ENCODE results near the gene CEPT1. TPM values are rescaled to one million over a fixed set of nuclear protein-coding genes. Genes with fewer than 3 reads are reported as not detected.

The CEPT1 gene
- total and polyA plus RNA-seq, 2 of the 4 experiments (the other 2 are of a cell fraction), result 13.3 to 27.4 TPM

DNA sequence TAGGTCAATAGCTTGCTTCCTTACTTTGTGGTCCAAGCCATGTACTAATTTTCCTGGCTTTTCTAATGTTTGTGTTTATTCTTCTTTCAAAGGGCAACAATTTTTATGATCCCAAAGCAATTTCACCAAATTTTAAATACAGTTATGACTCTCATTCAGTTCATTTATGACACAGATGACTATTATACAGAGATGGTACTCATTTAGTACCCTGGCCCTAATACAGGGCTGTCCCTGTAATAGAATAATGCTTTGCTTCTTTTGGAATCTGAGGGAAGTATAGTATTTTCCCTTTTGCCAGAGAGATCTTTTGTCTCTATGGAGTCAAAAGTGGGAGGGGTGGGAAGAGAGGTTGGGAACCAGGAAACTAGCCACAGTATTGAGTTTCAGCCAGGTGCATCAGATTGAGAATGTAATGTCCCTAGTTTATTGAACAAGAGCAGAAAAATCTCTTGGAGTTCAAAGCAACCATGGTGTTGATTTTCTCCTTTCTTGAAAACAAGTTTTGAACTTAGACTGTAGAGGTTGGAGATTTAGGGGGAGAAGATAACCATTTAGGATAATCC, 40.0 kb downstream of the CEPT1 start:
- DNase-seq (no peak), ATAC-seq (ENCODE audit: low read depth) (no peak)
- Histone ChIP-seq H4K8ac (ENCODE audit: low read depth in 2 of 2, low read length in 2 of 2) (no peak overlapping the region), H2AK5ac (ENCODE audit: low read depth, low read length) (no peak overlapping the region), H3K79me1 (ENCODE audit: low read depth in 1 of 2, low read length in 2 of 2) (no peaks in the 10 kb centered on the region), H4K20me1 (ENCODE audit: insufficient read depth, low read length) (no peaks in the 10 kb centered on the region), H2BK20ac (ENCODE audit: low read depth, low read length) (no peak overlapping the region), H3K27me3 (ENCODE audit: control insufficient read depth, insufficient read depth, low read length) (no peaks in the 10 kb centered on the region), H3K56ac (ENCODE audit: extremely low read depth, insufficient read depth, low read length) (no peak overlapping the region), H2BK120ac (ENCODE audit: low read depth, low read length) (no peak overlapping the region), H3K4ac (ENCODE audit: low read depth, low read length) (no peak overlapping the region), H3K14ac (replicated peaks; ENCODE audit: low read depth, low read length) (no peak overlapping the region), H3K4me3 (ENCODE audit: insufficient read depth, low read depth, low read length) (no peak overlapping the region), H3K9me3 (ENCODE audit: control insufficient read depth, insufficient read depth, low read length) (no peaks in the 10 kb centered on the region), H3K4me1 (ENCODE audit: control insufficient read depth, insufficient read depth, low read length) (no peaks in the 10 kb centered on the region), H2AK9ac (replicated peaks; ENCODE audit: low read depth, low read length, poor library complexity) (no peak overlapping the region), H3K4me2 (ENCODE audit: low read depth, low read length) (no peak overlapping the region), H2BK15ac (ENCODE audit: low read depth, low read length) (no peak overlapping the region), H3K23ac (ENCODE audit: low read depth, low read length) (no peak overlapping the region), H3K27ac (ENCODE audit: insufficient read depth, low read length) (no peak overlapping the region), H3K9ac (ENCODE audit: low read depth, low read length) (no peak overlapping the region), H3K18ac (ENCODE audit: low read depth, low read length) (no peak overlapping the region), H3K9me1 (ENCODE audit: insufficient read depth, low read length) (no peaks in the 10 kb centered on the region), H4K91ac (ENCODE audit: insufficient read depth, low read depth, low read length) (no peak overlapping the region), H4K5ac (ENCODE audit: low read depth, low read length) (no peak overlapping the region), H3K36me3 (ENCODE audit: control insufficient read depth, insufficient read depth, low read length) (peaks cover 4% of the 10 kb centered on the region), H2BK5ac (ENCODE audit: low read depth, low read length, poor library complexity, severe bottlenecking) (no peak overlapping the region), H2AFZ (replicated peaks; ENCODE audit: low read length, poor library complexity) (no peak overlapping the region)
- in situ Hi-C loops (cut with MboI; ENCODE audit: low sequenced_read_pairs), result no loop called here
- dilution Hi-C loops (cut with HindIII; ENCODE audit: low sequenced_read_pairs, unreplicated experiment), result no loop called here
- no TSS peak for BruUV-seq (replicated peaks)
- ChIA-PET CTCF (no interaction called here), POLR2A (ENCODE audit: unreplicated experiment) (no interaction called here)
- TF ChIP-seq, protein P1, sequence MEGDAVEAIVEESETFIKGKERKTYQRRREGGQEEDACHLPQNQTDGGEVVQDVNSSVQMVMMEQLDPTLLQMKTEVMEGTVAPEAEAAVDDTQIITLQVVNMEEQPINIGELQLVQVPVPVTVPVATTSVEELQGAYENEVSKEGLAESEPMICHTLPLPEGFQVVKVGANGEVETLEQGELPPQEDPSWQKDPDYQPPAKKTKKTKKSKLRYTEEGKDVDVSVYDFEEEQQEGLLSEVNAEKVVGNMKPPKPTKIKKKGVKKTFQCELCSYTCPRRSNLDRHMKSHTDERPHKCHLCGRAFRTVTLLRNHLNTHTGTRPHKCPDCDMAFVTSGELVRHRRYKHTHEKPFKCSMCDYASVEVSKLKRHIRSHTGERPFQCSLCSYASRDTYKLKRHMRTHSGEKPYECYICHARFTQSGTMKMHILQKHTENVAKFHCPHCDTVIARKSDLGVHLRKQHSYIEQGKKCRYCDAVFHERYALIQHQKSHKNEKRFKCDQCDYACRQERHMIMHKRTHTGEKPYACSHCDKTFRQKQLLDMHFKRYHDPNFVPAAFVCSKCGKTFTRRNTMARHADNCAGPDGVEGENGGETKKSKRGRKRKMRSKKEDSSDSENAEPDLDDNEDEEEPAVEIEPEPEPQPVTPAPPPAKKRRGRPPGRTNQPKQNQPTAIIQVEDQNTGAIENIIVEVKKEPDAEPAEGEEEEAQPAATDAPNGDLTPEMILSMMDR (conservative IDR thresholded peaks at IDR 0.05; ENCODE audit: low read depth, low read length), result no peak
- TF ChIP-seq MAFK (IDR thresholded peaks at IDR 0.05; ENCODE audit: low read depth, low read length) (no peak), SMC3 (IDR thresholded peaks at IDR 0.05; ENCODE audit: low read depth, low read length) (no peak), POLR2A (IDR thresholded peaks at IDR 0.05; ENCODE audit: low read depth, low read length) (no peak), RAD21 (IDR thresholded peaks at IDR 0.05; ENCODE audit: low read length) (no peak), RFX5 (IDR thresholded peaks at IDR 0.05; ENCODE audit: low read depth, low read length) (no peak), MAZ (IDR thresholded peaks at IDR 0.05; ENCODE audit: borderline replicate concordance, low read depth, low read length) (no peak), NFE2L2 (IDR thresholded peaks at IDR 0.05; ENCODE audit: low read depth, low read length) (no peak), BHLHE40 (IDR thresholded peaks at IDR 0.05; ENCODE audit: low read depth, low read length) (no peak), CEBPB (IDR thresholded peaks at IDR 0.05; ENCODE audit: low read depth, low read length) (no peak), FOS (IDR thresholded peaks at IDR 0.05; ENCODE audit: low read depth, low read length) (no peak), CHD1 (IDR thresholded peaks at IDR 0.05; ENCODE audit: low read depth, low read length) (no peak), RCOR1 (IDR thresholded peaks at IDR 0.05; ENCODE audit: insufficient replicate concordance, low read length) (no peak), MXI1 (IDR thresholded peaks at IDR 0.05; ENCODE audit: borderline replicate concordance, low read depth, low read length) (no peak)
- TF ChIP-seq, protein P2, sequence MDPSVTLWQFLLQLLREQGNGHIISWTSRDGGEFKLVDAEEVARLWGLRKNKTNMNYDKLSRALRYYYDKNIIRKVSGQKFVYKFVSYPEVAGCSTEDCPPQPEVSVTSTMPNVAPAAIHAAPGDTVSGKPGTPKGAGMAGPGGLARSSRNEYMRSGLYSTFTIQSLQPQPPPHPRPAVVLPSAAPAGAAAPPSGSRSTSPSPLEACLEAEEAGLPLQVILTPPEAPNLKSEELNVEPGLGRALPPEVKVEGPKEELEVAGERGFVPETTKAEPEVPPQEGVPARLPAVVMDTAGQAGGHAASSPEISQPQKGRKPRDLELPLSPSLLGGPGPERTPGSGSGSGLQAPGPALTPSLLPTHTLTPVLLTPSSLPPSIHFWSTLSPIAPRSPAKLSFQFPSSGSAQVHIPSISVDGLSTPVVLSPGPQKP (IDR thresholded peaks at IDR 0.05; ENCODE audit: borderline replicate concordance, low read depth, low read length), result no peak
- TF ChIP-seq, protein P3, sequence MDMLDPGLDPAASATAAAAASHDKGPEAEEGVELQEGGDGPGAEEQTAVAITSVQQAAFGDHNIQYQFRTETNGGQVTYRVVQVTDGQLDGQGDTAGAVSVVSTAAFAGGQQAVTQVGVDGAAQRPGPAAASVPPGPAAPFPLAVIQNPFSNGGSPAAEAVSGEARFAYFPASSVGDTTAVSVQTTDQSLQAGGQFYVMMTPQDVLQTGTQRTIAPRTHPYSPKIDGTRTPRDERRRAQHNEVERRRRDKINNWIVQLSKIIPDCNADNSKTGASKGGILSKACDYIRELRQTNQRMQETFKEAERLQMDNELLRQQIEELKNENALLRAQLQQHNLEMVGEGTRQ (IDR thresholded peaks at IDR 0.05; ENCODE audit: low read depth, low read length), result no peak
- intact Hi-C loops (cut with micrococcal nuclease), result loop anchor here (5.0 kb wide), 1 partner anchor 33 kb away; no protein-coding TSS in a partner anchor

Data from IMR-90 (cell line).